Testis (tissue), 3 donors: ENCODE results near the gene IFFO2. TPM values are rescaled to one million over a fixed set of nuclear protein-coding genes. Genes with fewer than 3 reads are reported as not detected.

Experiments
- DNase-seq: peaks from one replicate; pipeline ENCODE4 v3.0.0-alpha.2; 2019
- H3K27ac ChIP-seq, 2 donors: fragments of 200-600 bp; sonication (generic); one replicate each; pipeline ENCODE4 v1.5.1; 2019
- H3K27me3 ChIP-seq: fragments of 200-600 bp; sonication (generic); one replicate; pipeline ENCODE4 v1.5.1; 2019
- H3K36me3 ChIP-seq: fragments of 200-600 bp; sonication (generic); one replicate; pipeline ENCODE4 v1.5.1; 2017; ENCODE audit warnings: low read depth; ENCODE audit errors: missing control alignments
- H3K4me1 ChIP-seq: fragments of 200-600 bp; sonication (generic); one replicate; pipeline ENCODE4 v1.5.1; 2019
- H3K4me3 ChIP-seq, 2 donors: fragments of 200-600 bp; sonication (generic); one replicate each; pipeline ENCODE4 v1.5.1; 2017 to 2019
- H3K9me3 ChIP-seq: fragments of 200-600 bp; sonication (generic); one replicate; pipeline ENCODE4 v1.5.1; 2017
- POLR2A ChIP-seq: fragments of 450-650 bp; IDR thresholded peaks from one replicate; pipeline ENCODE4 v1.6.1; 2017; ENCODE audit warnings: antibody characterized with exemption, mild to moderate bottlenecking, moderate library complexity
- WGBS, 2 donors: methylation state at CpG; one replicate each; pipeline ENCODE4 v1.1.5; 2018; 5-methylcytosine and 5-hydroxymethylcytosine counted together
- intact Hi-C: fragments of 100-400 bp; cut with DNase I; formaldehyde crosslinking; loops from one replicate; pipeline ENCODE4 v1.15.1; 2023; ENCODE audit warnings: low total_unique reads
- polyA plus RNA-seq: library from polyadenylated mRNA; stranded (reverse); fragments of 350-450 nt; fragmentation: Illumina TruSeq; extraction: RNeasy Lipid Tissue Mini Kit (QIAGEN cat#74804); gene quantifications from one replicate; pipeline ENCODE4 v1.2.3, GENCODE V29; 2014; ENCODE audit warnings: low read depth, low replicate concordance; ENCODE audit not compliant: insufficient read depth
- total RNA-seq, 2 donors: library from RNA; depleted of rRNA; stranded (reverse); fragments of >200 nt; gene quantifications; one replicate each; pipeline ENCODE4 v1.2.3, GENCODE V29; 2016
- TF ChIP-seq, protein P1 (sequence below), 3 experiments: fragments of 450-650 bp in 2 of 3; fragments of 200-600 bp in 1 of 3; sonication (generic) in 1 of 3; IDR thresholded peaks; one replicate each; pipeline ENCODE4 v1.5.1; 2016 to 2019; ENCODE audit warnings: antibody characterized with exemption in 3 of 3, mild to moderate bottlenecking in 2 of 3, moderate library complexity in 1 of 3

The IFFO2 gene
- total and polyA plus RNA-seq, 3 donors from 2014 or later, result 5.0 to 8.5 (median 5.6) TPM

GRCh38 chr1:18901147-18901951, 55.1 kb downstream of the IFFO2 start:
- WGBS, 2 donors, result 43 to 55% methylated on average over 9 of the region's 9 CpGs
- no peaks in the 10 kb centered on the region for H3K36me3 ChIP-seq
- no peak for DNase-seq
- H3K27ac ChIP-seq, result no peak overlapping the region
- no peak for TF ChIP-seq POLR2A
- TF ChIP-seq, protein P1, sequence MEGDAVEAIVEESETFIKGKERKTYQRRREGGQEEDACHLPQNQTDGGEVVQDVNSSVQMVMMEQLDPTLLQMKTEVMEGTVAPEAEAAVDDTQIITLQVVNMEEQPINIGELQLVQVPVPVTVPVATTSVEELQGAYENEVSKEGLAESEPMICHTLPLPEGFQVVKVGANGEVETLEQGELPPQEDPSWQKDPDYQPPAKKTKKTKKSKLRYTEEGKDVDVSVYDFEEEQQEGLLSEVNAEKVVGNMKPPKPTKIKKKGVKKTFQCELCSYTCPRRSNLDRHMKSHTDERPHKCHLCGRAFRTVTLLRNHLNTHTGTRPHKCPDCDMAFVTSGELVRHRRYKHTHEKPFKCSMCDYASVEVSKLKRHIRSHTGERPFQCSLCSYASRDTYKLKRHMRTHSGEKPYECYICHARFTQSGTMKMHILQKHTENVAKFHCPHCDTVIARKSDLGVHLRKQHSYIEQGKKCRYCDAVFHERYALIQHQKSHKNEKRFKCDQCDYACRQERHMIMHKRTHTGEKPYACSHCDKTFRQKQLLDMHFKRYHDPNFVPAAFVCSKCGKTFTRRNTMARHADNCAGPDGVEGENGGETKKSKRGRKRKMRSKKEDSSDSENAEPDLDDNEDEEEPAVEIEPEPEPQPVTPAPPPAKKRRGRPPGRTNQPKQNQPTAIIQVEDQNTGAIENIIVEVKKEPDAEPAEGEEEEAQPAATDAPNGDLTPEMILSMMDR (IDR thresholded peaks at IDR 0.05), result no peak
- H3K4me1 ChIP-seq, result no peaks in the 10 kb centered on the region
- intact Hi-C loops, result loop anchor here (10.0 kb wide), 1 partner anchor 193 kb away; no protein-coding TSS in a partner anchor
- H3K4me3 ChIP-seq, result peak overlapping the region; percentile 66 to 72
- H3K27me3 ChIP-seq, result no peaks in the 10 kb centered on the region
- H3K9me3 ChIP-seq, result no peaks in the 10 kb centered on the region

DNA sequence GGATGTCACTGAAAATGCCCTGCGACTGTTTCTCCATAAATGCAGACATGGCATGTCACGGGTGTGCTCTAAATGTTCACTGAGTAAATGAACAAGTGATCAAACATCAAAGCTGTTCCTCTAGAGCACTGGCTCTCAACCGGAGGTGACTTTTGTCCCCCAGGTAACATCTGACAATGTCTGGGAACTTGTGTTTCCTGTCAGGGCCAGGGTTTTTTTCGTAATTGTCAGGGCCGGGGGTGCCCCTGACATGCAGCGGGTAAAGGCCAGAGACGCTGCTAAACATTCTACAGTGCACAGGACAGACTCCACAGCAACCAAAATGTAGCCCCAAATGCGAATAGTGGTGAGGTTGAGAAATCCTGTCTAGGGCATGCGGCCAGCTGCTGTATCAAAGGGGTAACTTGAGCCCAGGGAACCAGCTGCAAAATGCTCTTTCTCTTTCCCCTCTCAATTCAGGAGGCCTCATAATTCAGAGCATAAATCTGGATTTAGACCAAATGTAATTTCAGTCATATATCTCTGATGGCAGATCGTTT, 56.1 kb downstream of the IFFO2 start:
- Histone ChIP-seq H3K36me3 (no peaks in the 10 kb centered on the region), H3K4me1 (no peaks in the 10 kb centered on the region), H3K27ac (no peak overlapping the region), H3K4me3 (no peak overlapping the region), H3K27me3 (no peaks in the 10 kb centered on the region), H3K9me3 (no peaks in the 10 kb centered on the region)
- intact Hi-C loops, result loop anchor here (10.0 kb wide), 1 partner anchor 194 kb away; no protein-coding TSS in a partner anchor
- TF ChIP-seq, protein P1 (IDR thresholded peaks at IDR 0.05), result no peak
- TF ChIP-seq POLR2A, result no peak
- no peak for DNase-seq
- 90 to 96% methylated on average over 10 of the region's 10 CpGs for WGBS, 2 donors

DNA sequence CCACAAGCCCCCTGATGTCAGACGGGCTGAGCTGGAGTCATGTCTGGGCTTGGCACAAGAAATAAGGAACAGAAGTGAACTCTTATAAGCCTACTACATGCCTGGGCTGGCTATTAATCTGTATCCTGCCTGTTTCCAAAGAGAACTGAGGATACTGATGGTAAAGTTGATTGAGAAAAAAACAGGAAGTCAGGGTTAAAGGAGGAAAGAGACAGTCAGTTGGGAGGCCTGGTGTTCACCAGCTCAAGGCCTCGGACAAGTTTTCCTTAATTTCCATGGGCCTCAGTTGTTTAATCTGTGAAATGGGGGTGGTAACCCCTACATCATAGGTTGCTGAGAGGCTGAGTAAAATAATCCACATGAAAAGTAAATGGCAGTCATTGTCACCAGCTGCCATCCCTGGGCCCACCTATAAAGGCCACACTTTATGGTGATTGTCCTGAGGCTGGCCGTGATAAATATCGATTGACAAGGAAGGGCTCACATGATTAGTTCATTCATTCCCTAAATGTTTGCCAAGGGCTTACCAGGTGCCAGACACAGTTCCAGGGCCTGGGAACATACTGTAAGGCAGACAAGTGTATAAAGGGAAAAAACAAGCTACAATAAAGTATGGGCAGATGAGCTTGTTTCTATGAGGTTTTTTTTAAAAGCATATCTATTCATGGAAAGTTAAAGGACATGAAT, 57.0 kb downstream of the IFFO2 start:
- intact Hi-C loops, result loop anchor here (10.0 kb wide), 1 partner anchor 195 kb away; no protein-coding TSS in a partner anchor

GRCh38 chr1:18898567-18898966, 57.9 kb downstream of the IFFO2 start:
- intact Hi-C loops, result no loop called here
- 94 to 95% methylated on average over 7 to 8 of the region's 8 CpGs for WGBS, 2 donors

More for the DNA sequence above, 57.0 kb downstream of the IFFO2 start:
- no peaks in the 10 kb centered on the region for H3K4me1 ChIP-seq
- no peak overlapping the region for H3K27ac ChIP-seq
- 84 to 89% methylated on average over 4 of the region's 4 CpGs for WGBS, 2 donors
- no peaks in the 10 kb centered on the region for H3K9me3 ChIP-seq
- DNase-seq, result no peak
- H3K36me3 ChIP-seq, result no peaks in the 10 kb centered on the region
- H3K4me3 ChIP-seq, result no peak overlapping the region
- H3K27me3 ChIP-seq, result no peaks in the 10 kb centered on the region
- TF ChIP-seq, protein P1 (IDR thresholded peaks at IDR 0.05), result no peak
- no peak for TF ChIP-seq POLR2A

More at GRCh38 chr1:18898567-18898966, 57.9 kb downstream of the IFFO2 start:
- DNase-seq, result no peak
- Histone ChIP-seq H3K27ac (no peak overlapping the region), H3K9me3 (no peaks in the 10 kb centered on the region), H3K4me3 (no peak overlapping the region), H3K36me3 (no peaks in the 10 kb centered on the region), H3K27me3 (no peaks in the 10 kb centered on the region), H3K4me1 (no peaks in the 10 kb centered on the region)
- TF ChIP-seq POLR2A, result no peak
- TF ChIP-seq, protein P1 (IDR thresholded peaks at IDR 0.05), result no peak
